Daoy (cell line): ENCODE measurements around the gene SLIT3. TPM values are rescaled to one million over a fixed set of nuclear protein-coding genes. Genes with fewer than 3 reads are reported as not detected.

ENCODE experiments used
- DNase-seq: peaks from one replicate; pipeline ENCODE4 v3.0.0-alpha.2; 2015; ENCODE audit warnings: low read depth
- total RNA-seq: library from RNA; depleted of rRNA; stranded (reverse); fragments of >200 nt; shearing (Covaris generic); gene quantifications from 2 replicates; pipeline ENCODE4 v1.2.3, GENCODE V29; 2014

The SLIT3 gene
- total RNA-seq, 1 experiment from 2014 or later, result 3.5 TPM

DNA sequence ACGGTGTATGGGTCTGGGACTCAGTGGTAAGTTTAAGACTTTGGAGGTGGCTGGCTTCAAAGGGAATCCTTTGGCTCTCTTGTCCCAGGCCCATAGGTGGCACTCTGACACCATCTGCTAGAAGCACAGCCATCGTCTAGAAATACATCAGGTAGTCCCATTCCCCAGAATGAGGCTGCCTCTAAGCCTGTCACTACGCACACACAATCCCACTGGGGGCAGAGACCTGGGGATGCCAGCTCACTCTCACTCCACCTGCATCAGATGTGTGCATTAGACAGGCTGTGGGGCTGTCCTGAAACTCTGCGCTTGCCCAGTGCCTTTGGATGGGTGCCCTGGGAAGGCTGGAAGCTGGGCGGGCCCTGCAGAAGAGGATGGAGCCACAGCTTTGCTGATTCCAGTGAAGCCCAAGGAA, 594.3 kb downstream of the SLIT3 start:
- peak; percentile 52 for DNase-seq

DNA sequence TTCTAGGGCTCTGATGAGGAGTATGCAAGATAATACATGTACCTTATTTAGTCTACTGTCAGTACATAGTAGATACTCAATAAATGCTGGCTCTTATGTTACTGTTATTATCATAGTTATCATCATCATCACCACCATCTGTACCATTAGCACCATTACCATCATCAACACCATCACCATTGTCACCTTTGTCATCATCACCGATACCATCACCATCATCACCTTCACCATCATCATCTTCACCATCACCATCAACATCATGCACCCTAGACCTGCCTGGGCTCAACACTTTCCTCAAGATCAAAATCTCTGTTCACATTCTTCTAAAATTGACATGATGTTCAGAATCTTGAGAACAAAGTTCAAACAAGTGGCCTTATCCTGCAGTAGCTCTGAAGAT, 595.6 kb downstream of the SLIT3 start:
- DNase-seq, result no peak

GRCh38 chr5:168702511-168702910, 598.4 kb downstream of the SLIT3 start:
- no peak for DNase-seq

- no peak for DNase-seq
Observed at GRCh38 chr5:168701641-168702040, 599.3 kb downstream of the SLIT3 start.

GRCh38 chr5:168699002-168699401, 601.9 kb downstream of the SLIT3 start:
- peak; percentile 29 for DNase-seq

GRCh38 chr5:168697034-168697720, 603.8 kb downstream of the SLIT3 start:
- no peak for DNase-seq

DNA sequence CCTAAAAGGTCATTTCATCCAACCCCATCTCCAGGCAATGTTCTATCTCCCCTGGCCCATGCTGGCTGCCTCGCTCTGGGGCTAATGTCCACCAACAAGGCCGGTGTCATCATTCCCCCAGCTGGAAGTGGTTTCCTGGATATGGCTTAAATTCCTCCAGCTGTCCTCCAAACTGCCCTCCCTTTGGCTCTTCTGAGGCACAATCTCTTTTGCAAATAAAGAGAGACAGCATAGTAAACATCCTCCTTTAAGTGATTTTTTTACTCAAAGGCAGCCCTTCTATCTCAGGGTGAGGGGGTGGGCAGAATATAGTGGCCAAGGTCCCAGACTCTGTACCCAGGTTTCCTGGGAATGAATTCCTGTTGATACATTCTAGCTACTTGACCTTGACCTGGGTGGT, 604.3 kb downstream of the SLIT3 start:
- no peak for DNase-seq

GRCh38 chr5:168695301-168695835, 605.6 kb downstream of the SLIT3 start:
- no peak for DNase-seq

GRCh38 chr5:168694289-168694688, 606.6 kb downstream of the SLIT3 start:
- no peak for DNase-seq

GRCh38 chr5:168693883-168694282, 607.1 kb downstream of the SLIT3 start:
- no peak for DNase-seq

GRCh38 chr5:168693297-168693696, 607.6 kb downstream of the SLIT3 start:
- DNase-seq, result no peak

- DNase-seq, result no peak
Observed at GRCh38 chr5:168691891-168692290, 609.0 kb downstream of the SLIT3 start.

DNA sequence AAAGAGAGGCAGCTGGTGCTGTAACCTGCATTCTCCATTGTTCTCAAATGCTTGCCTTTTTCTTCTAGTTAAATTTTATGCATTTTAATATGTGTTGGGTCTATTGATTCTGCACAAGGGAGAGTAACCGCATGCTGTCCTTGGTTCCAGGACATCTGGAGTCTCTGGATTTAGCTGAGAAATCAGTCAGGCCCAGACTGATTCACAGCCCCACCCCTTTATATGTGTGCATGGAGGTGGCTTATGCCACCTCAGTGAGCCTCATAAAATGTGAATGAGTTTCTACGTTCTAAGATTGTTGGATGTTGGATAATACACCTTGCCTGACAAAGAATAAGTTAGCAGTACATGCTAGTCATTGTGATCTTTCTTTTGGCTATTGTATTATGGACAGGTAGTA, 611.7 kb downstream of the SLIT3 start:
- DNase-seq, result no peak

DNA sequence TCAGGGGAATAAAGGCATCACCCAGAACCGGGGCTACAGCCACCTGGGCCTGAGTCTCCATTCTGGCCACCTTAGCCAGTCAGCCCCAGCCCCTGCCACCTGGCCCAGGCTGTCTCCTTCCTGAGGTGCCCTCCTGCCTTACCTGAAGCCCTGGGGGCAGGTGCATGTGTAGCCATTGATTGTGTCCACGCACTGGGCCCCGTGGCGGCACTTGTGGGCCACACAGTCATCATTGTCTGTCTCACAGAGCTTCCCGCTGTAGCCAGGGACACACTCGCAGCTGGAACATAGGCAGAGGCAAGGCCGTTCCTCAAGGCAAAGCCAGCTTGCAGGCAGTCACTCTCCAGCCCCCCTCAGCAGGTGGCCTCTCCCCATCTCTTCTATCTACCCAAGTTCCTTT, 614.1 kb downstream of the SLIT3 start:
- DNase-seq, result no peak

- no peak for DNase-seq
Observed at GRCh38 chr5:168685566-168685965, 615.4 kb downstream of the SLIT3 start.

GRCh38 chr5:168683927-168684295, 617.0 kb downstream of the SLIT3 start:
- DNase-seq, result no peak

DNA sequence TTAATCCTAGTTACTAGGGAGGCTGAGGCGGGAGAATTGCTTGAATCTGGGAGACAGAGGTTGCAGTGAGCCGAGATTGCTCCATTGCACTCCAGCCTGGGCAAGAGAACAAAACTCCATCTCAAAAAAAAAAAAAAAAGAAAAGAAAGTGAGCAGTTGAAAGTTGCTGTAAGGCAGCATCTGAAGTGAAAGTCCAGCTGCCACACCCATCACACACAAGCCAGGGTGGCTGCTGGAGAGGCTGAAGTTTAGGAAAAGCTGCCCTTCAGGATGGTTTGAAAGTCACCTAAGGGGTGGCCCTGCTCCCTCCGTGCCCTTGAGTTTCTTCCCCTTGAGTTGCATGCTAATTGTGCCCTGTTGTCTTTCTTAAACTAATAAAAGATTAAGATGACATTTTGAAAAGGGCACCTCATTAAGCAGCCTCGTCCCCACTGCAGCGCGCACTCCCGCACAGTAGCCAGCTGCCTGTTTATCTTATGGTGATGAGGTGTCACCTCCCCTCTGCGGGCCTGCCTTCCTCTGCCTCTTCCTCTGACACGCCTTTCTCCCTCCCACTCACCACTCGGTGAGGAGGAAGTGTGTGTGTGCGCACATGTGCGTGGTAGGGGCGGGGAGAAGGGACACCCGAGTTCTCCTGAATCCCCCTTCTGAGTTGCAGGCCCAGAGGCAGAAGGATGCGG, 617.6 kb downstream of the SLIT3 start:
- DNase-seq, result no peak

DNA sequence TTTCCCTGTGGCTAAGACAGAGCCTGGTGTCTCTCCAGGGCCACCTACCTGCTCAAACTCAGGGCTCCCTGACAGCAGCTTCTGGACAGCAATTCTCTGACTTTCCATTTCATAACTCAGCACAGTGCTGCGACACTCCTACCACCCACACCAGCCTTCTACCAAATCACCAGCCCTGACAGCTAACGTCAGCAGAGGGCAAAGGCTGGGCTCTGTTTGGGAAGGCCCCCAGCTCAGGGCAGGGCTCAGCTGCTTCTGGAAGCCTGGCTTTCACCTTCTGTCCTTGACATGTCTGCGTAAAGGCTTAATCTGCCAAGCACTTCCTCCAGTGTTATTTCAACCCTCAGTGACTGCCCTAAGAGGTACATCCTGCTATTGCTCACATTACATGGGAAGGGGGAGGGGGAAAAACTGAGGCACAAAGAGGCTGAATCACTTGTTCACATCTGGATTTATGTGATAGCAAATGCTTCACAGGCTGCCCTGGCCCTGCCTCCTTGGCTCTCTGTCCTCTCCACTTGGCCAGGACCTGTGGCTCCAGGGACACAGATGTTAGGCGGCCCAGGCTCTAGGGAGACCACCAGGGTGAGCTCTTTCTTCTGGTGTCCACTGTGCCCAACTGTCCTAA, 619.3 kb downstream of the SLIT3 start:
- DNase-seq, result peak; percentile 63

- DNase-seq, result no peak
Observed at GRCh38 chr5:168680395-168680794, 620.5 kb downstream of the SLIT3 start.

GRCh38 chr5:168679515-168679920, 621.4 kb downstream of the SLIT3 start:
- DNase-seq, result peak; percentile 73

- DNase-seq, result no peak
Observed at GRCh38 chr5:168676501-168676900, 624.4 kb downstream of the SLIT3 start.

GRCh38 chr5:168675883-168676408, 625.0 kb downstream of the SLIT3 start:
- DNase-seq, result no peak
